ENCODE data around the gene PCYT2.

DNA sequence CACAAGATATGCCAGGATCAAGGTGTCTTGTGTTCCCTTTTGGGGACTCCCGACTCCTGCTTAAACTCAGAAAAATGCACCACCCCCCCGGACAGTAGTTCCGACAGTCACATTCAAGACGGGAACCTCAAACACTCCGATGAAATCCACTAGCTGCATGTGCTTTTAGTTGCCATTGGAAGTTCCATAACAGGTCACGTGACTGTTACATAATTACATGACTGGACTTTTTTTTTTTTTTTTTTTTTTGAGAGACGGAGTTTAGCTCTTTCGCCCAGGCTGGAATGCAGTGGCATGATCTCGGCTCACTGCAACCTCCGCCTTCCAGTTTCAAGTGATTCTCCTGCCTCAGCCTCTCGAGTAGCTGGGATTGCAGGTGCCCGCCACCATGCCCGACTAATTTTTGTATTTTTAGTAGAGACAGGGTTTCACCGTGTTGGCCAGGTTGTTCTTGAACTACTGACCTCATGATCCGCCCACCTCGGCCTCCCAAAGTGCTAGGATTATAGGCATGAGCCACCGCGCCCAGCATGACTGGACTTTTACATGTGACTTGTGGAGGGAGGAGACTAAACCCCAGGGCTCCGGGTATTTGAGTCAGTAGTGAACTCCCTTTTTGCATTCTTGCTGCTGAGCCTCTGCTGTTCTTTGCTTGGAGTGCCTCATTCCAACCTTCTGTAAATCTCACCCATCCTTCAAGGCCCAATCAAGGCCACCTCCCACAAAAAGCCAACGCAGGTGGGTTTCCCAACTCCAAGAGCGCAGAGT lies 5.2 kb upstream of the PCYT2 start:
- no peak for TF ChIP-seq ZFX (IDR thresholded peaks at IDR 0.05)
- TF ChIP-seq, protein P1, sequence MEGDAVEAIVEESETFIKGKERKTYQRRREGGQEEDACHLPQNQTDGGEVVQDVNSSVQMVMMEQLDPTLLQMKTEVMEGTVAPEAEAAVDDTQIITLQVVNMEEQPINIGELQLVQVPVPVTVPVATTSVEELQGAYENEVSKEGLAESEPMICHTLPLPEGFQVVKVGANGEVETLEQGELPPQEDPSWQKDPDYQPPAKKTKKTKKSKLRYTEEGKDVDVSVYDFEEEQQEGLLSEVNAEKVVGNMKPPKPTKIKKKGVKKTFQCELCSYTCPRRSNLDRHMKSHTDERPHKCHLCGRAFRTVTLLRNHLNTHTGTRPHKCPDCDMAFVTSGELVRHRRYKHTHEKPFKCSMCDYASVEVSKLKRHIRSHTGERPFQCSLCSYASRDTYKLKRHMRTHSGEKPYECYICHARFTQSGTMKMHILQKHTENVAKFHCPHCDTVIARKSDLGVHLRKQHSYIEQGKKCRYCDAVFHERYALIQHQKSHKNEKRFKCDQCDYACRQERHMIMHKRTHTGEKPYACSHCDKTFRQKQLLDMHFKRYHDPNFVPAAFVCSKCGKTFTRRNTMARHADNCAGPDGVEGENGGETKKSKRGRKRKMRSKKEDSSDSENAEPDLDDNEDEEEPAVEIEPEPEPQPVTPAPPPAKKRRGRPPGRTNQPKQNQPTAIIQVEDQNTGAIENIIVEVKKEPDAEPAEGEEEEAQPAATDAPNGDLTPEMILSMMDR (conservative IDR thresholded peaks at IDR 0.05), result no peak
